GM23248 (cell line): ENCODE data around the gene CARD11. TPM values are rescaled to one million over a fixed set of nuclear protein-coding genes. Genes with fewer than 3 reads are reported as not detected.

Experiments
- DNase-seq: peaks from one replicate; pipeline ENCODE4 v3.0.0-alpha.2; 2015
- H2AFZ ChIP-seq: fragments of 200-600 bp; sonication (generic); 2 replicates; pipeline ENCODE4 v1.6.1; 2016; ENCODE audit warnings: antibody characterized with exemption
- H3F3A ChIP-seq: fragments of 200-600 bp; sonication (generic); 2 replicates; pipeline ENCODE4 v1.6.1; 2016; ENCODE audit warnings: mild to moderate bottlenecking, antibody characterized with exemption, mixed run types; ENCODE audit not compliant: insufficient read depth
- H3K27ac ChIP-seq: fragments of 200-600 bp; sonication (generic); 2 replicates; pipeline ENCODE4 v1.5.1; 2016; ENCODE audit warnings: mild to moderate bottlenecking
- H3K27me3 ChIP-seq: fragments of 200-600 bp; sonication (generic); replicated peaks from 2 replicates; pipeline ENCODE4 v1.6.1; 2016; ENCODE audit warnings: mild to moderate bottlenecking; ENCODE audit not compliant: insufficient read depth
- H3K36me3 ChIP-seq: fragments of 200-600 bp; sonication (generic); 2 replicates; pipeline ENCODE4 v1.6.1; 2016; ENCODE audit warnings: low read depth, mild to moderate bottlenecking
- H3K4me1 ChIP-seq: fragments of 200-600 bp; sonication (generic); 2 replicates; pipeline ENCODE4 v1.6.1; 2016; ENCODE audit warnings: mild to moderate bottlenecking; ENCODE audit not compliant: insufficient read depth
- H3K4me2 ChIP-seq: fragments of 200-600 bp; sonication (generic); one replicate; pipeline ENCODE4 v1.6.1; 2016; ENCODE audit warnings: mild to moderate bottlenecking; ENCODE audit not compliant: unreplicated experiment
- H3K4me3 ChIP-seq: fragments of 200-600 bp; sonication (generic); 2 replicates; pipeline ENCODE4 v1.5.1; 2016; ENCODE audit warnings: mild to moderate bottlenecking
- H3K79me2 ChIP-seq: fragments of 200-600 bp; sonication (generic); 2 replicates; pipeline ENCODE4 v1.6.1; 2016; ENCODE audit warnings: mild to moderate bottlenecking; ENCODE audit not compliant: insufficient read depth
- H3K9ac ChIP-seq: fragments of 200-600 bp; sonication (generic); 2 replicates; pipeline ENCODE4 v1.6.1; 2016; ENCODE audit warnings: mild to moderate bottlenecking
- H3K9me2 ChIP-seq: fragments of 200-600 bp; sonication (generic); 2 replicates; pipeline ENCODE4 v1.6.1; 2016; ENCODE audit warnings: mixed run types, mild to moderate bottlenecking, moderate library complexity; ENCODE audit not compliant: insufficient read depth
- H3K9me3 ChIP-seq: fragments of 200-600 bp; sonication (generic); one replicate; pipeline ENCODE4 v1.6.1; 2017; ENCODE audit warnings: low read depth
- H4K20me1 ChIP-seq: fragments of 200-600 bp; sonication (generic); 2 replicates; pipeline ENCODE4 v1.6.0; 2016; ENCODE audit not compliant: insufficient read depth
- EZH2 ChIP-seq: fragments of 200-600 bp; sonication (generic); IDR thresholded peaks from 2 replicates; pipeline ENCODE4 v1.6.1; 2018; ENCODE audit warnings: antibody characterized with exemption, mild to moderate bottlenecking; ENCODE audit not compliant: insufficient read depth, poor library complexity, severe bottlenecking
- EZH2phosphoT487 ChIP-seq: fragments of 200-600 bp; sonication (generic); IDR thresholded peaks from 2 replicates; pipeline ENCODE4 v1.6.1; 2018; ENCODE audit warnings: antibody characterized with exemption, moderate library complexity, mild to moderate bottlenecking, low read depth; ENCODE audit not compliant: insufficient read depth
- WGBS, 2 experiments: methylation state at CpG; one replicate each; pipeline ENCODE4 v1.1.6; 2015 to 2017; ENCODE audit warnings: low lambda C conversion rate in 2 of 2, low coverage in 1 of 2; ENCODE audit errors: missing lambda C conversion rate in 2 of 2; 5-methylcytosine and 5-hydroxymethylcytosine counted together
- in situ Hi-C: fragments of 300-500 bp; cut with MboI; formaldehyde crosslinking; loops from 2 replicates; pipeline ENCODE4 v1.15.0; 2020
- polyA plus RNA-seq: library from polyadenylated mRNA; unstranded; fragments of >200 nt; fragmentation: Nextera tagmentation; extraction: Ambion mirVana; gene quantifications from 2 replicates; pipeline ENCODE4 v1.2.1, GENCODE V29; 2016
- total RNA-seq: library from RNA; depleted of rRNA; stranded (reverse); fragments of >200 nt; shearing (Covaris generic); gene quantifications from 2 replicates; pipeline ENCODE4 v1.2.3, GENCODE V29; 2014

The CARD11 gene
- total and polyA plus RNA-seq, 2 experiments from 2014 or later, result not detected

GRCh38 chr7:2920041-2920440 is 123.6 kb downstream of the CARD11 start:
- Histone ChIP-seq H2AFZ (no peak overlapping the region), H3K4me1 (no peaks in the 10 kb centered on the region), H4K20me1 (no peaks in the 10 kb centered on the region), H3K27ac (no peak overlapping the region), H3F3A (no peaks in the 10 kb centered on the region), H3K9me3 (no peaks in the 10 kb centered on the region), H3K79me2 (no peaks in the 10 kb centered on the region), H3K4me2 (no peak overlapping the region), H3K36me3 (no peaks in the 10 kb centered on the region), H3K9me2 (no peaks in the 10 kb centered on the region), H3K4me3 (no peak overlapping the region), H3K9ac (no peak overlapping the region), H3K27me3 (peaks cover 6% of the 10 kb centered on the region; the same call in 1 of the 2 replicates)
- DNase-seq, result no peak
- TF ChIP-seq EZH2, result no peak
- TF ChIP-seq EZH2phosphoT487, result no peak
- in situ Hi-C loops, result no loop called here
- WGBS, 2 experiments, result 55 to 63% methylated on average over 4 of the region's 4 CpGs

GRCh38 chr7:2919256-2919655 is 124.4 kb downstream of the CARD11 start:
- no peak for TF ChIP-seq EZH2phosphoT487
- no peak for TF ChIP-seq EZH2
- WGBS, 2 experiments, result 79 to 81% methylated on average over 18 to 19 of the region's 19 CpGs

DNA sequence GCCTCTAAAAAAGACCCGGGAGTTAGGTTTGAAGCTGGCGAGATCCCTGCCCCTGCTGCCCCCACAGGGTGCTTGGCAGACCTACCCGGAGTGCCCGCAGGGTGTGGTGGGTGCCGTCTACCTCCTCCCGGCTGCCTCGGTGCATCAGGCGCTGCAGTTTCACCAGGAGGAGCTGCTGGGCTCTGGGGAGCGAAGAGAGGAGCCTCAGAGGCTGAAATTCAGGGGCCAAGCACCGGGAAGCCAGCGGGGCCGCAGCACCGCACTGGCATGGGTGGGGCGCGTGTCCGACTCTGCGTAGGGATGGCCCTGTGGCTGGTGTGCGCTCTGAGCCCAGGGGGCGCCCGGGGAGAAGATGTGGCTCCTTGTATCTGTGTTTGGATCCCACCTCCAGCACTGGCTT is 125.3 kb downstream of the CARD11 start:
- no peaks in the 10 kb centered on the region for H3K9me3 ChIP-seq
- H3K9ac ChIP-seq, result no peak overlapping the region
- no peak for DNase-seq
- H3K4me2 ChIP-seq, result no peak overlapping the region
- H3K36me3 ChIP-seq, result no peaks in the 10 kb centered on the region
- no peaks in the 10 kb centered on the region for H3K79me2 ChIP-seq
- 63% methylated on average over 19 to 20 of the region's 20 CpGs for WGBS, 2 experiments
- in situ Hi-C loops, result no loop called here
- no peak overlapping the region for H3K27ac ChIP-seq
- H3K9me2 ChIP-seq, result no peaks in the 10 kb centered on the region
- H3F3A ChIP-seq, result no peaks in the 10 kb centered on the region
- H3K27me3 ChIP-seq, result peaks cover 6% of the 10 kb centered on the region; the same call in 1 of the 2 replicates
- TF ChIP-seq EZH2phosphoT487 (no peak), EZH2 (no peak)
- no peak overlapping the region for H3K4me3 ChIP-seq
- H3K4me1 ChIP-seq, result no peaks in the 10 kb centered on the region
- no peaks in the 10 kb centered on the region for H4K20me1 ChIP-seq
- no peak overlapping the region for H2AFZ ChIP-seq

More at GRCh38 chr7:2919256-2919655, 124.4 kb downstream of the CARD11 start:
- Histone ChIP-seq H3K79me2 (no peaks in the 10 kb centered on the region), H3K27me3 (peaks cover 6% of the 10 kb centered on the region; the same call in 1 of the 2 replicates), H3K4me1 (no peaks in the 10 kb centered on the region), H3F3A (no peaks in the 10 kb centered on the region), H3K36me3 (no peaks in the 10 kb centered on the region), H4K20me1 (no peaks in the 10 kb centered on the region), H3K9ac (no peak overlapping the region), H3K9me3 (no peaks in the 10 kb centered on the region), H3K4me2 (no peak overlapping the region), H3K9me2 (no peaks in the 10 kb centered on the region), H3K4me3 (no peak overlapping the region), H3K27ac (no peak overlapping the region), H2AFZ (no peak overlapping the region)
- in situ Hi-C loops, result no loop called here
- no peak for DNase-seq

GRCh38 chr7:2915023-2915422 is 128.6 kb downstream of the CARD11 start:
- Histone ChIP-seq H3K9me2 (no peaks in the 10 kb centered on the region), H3F3A (no peaks in the 10 kb centered on the region), H3K9me3 (no peaks in the 10 kb centered on the region), H3K27me3 (no peaks in the 10 kb centered on the region; the same call in 1 of the 2 replicates), H2AFZ (no peak overlapping the region), H3K4me3 (no peak overlapping the region), H3K9ac (no peak overlapping the region), H4K20me1 (no peaks in the 10 kb centered on the region), H3K27ac (no peak overlapping the region), H3K4me1 (no peaks in the 10 kb centered on the region), H3K79me2 (no peaks in the 10 kb centered on the region), H3K36me3 (no peaks in the 10 kb centered on the region), H3K4me2 (no peak overlapping the region)
- WGBS, 2 experiments, result 78 to 84% methylated on average over 16 of the region's 16 CpGs
- no peak for DNase-seq
- no peak for TF ChIP-seq EZH2phosphoT487
- in situ Hi-C loops, result no loop called here
